Measurements from ENCODE around the gene ARHGDIA.

DNA sequence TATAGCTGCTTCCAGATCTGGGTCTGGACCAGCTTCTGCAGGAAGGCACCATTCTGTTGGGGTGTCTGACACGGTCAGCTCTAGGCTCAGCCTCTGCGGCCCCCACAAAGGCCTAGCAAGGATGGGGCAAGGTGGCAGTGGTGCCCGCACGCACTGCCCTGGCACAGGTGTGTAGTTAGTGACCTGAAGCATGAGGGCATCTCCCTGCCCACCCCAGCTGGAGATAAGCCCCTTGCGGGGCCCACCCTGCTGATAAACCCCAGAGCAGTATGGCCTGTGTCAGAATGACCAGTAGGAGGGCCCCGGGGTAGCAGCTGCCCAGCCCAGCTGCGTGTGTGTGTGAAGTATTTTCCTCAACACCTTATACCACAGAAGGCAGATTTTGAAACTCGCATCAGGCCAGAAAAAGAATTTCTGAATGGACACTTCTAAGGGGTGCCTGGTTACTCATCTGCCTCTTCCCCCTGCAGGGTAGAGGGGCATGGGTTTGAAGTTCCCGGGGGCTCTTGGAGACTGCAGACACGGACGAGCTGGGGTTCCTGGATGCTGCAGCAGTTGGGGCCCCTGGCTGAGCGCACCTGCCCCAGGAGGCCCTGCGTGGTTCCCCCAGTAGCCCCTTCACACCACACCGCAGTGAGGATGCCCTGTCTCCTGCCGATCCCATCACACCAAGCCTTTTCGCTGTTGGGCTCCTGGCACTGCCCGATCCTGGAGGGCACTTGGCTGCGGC is 4.5 kb downstream of the ARHGDIA start:
- TF ChIP-seq CTCF (IDR thresholded peaks at IDR 0.05) (no peak), POLR2A (IDR thresholded peaks at IDR 0.05) (no peak)

All from heart left ventricle (tissue), 13 donors.